T-helper 1 cell treated with Interleukin-12 subunit alpha and Interleukin-12 subunit beta and Interleukin-4 antibody, amounts not matched to agents 30 ng/mL and 1 ng/mL, for 36 hours (primary cell): ENCODE measurements around the gene MYRIP. TPM values are rescaled to one million over a fixed set of nuclear protein-coding genes. Genes with fewer than 3 reads are reported as not detected.
"Not testable (repeated sequence)": the region's sequence is repeated elsewhere in the genome, so short reads cannot be mapped to it uniquely, and the experiment has no call there.

ENCODE experiments used
- intact Hi-C: fragments of 100-400 bp; cut with micrococcal nuclease; formaldehyde crosslinking; loops from one replicate; pipeline ENCODE4 v1.15.1; 2024
- total RNA-seq: library from RNA; stranded (reverse); gene quantifications from 2 replicates; pipeline ENCODE4 v1.2.3, GENCODE V29; 2022

Gene MYRIP
- total RNA-seq, 1 donor from 2014 or later, result not detected

GRCh38 chr3:40267937-40268724 lies 458.7 kb downstream of the MYRIP start:
- intact Hi-C loops, result no loop called here

- intact Hi-C loops, result no loop called here
Measured at GRCh38 chr3:40268802-40269524, 459.6 kb downstream of the MYRIP start.

GRCh38 chr3:40278791-40279190 lies 469.4 kb downstream of the MYRIP start:
- intact Hi-C loops, result no loop called here

- intact Hi-C loops, result no loop called here
Measured at GRCh38 chr3:40281995-40282394, 472.6 kb downstream of the MYRIP start.

GRCh38 chr3:40283057-40283456 lies 473.6 kb downstream of the MYRIP start:
- intact Hi-C loops, result not testable (repeated sequence)

GRCh38 chr3:40287248-40287647 lies 477.8 kb downstream of the MYRIP start:
- intact Hi-C loops, result no loop called here

GRCh38 chr3:40290396-40290795 lies 481.0 kb downstream of the MYRIP start:
- intact Hi-C loops, result no loop called here

GRCh38 chr3:40291471-40291870 lies 482.1 kb downstream of the MYRIP start:
- intact Hi-C loops, result no loop called here

- intact Hi-C loops, result no loop called here
Measured at GRCh38 chr3:40292637-40293349, 483.4 kb downstream of the MYRIP start.

GRCh38 chr3:40294434-40294833 lies 485.0 kb downstream of the MYRIP start:
- intact Hi-C loops, result no loop called here

- intact Hi-C loops, result no loop called here
Measured at GRCh38 chr3:40298075-40298474, 488.7 kb downstream of the MYRIP start.

GRCh38 chr3:40299130-40299720 lies 489.8 kb downstream of the MYRIP start:
- intact Hi-C loops, result no loop called here

GRCh38 chr3:40299721-40300335 lies 490.4 kb downstream of the MYRIP start:
- intact Hi-C loops, result no loop called here

GRCh38 chr3:40302784-40303183 lies 493.4 kb downstream of the MYRIP start:
- intact Hi-C loops, result no loop called here

- intact Hi-C loops, result no loop called here
Measured at GRCh38 chr3:40304352-40304751, 494.9 kb downstream of the MYRIP start.

- intact Hi-C loops, result no loop called here
Measured at GRCh38 chr3:40306336-40306735, 496.9 kb downstream of the MYRIP start.

- intact Hi-C loops, result no loop called here
Measured at GRCh38 chr3:40307176-40307575, 497.8 kb downstream of the MYRIP start.

- intact Hi-C loops, result loop anchor here (1.0 to 2.0 kb wide), 10 partner anchors 116 to 1704 kb away; partner anchors contain the start of genes CTNNB1, RPL14, RPSA and SCN11A
Measured at GRCh38 chr3:40308725-40309417, 499.5 kb downstream of the MYRIP start.

GRCh38 chr3:40309418-40309924 lies 500.1 kb downstream of the MYRIP start, which contains the start of gene EIF1B:
Gene EIF1B (plus strand): TSS chr3:40309707. CDS start chr3:40309942, 235 bp downstream.
- intact Hi-C loops, result loop anchor here (1.0 to 2.0 kb wide), 10 partner anchors 117 to 1704 kb away; partner anchors contain the start of genes CTNNB1, RPL14, RPSA and SCN11A
